H1 (cell line): ENCODE results near the gene CUEDC1. TPM values are rescaled to one million over a fixed set of nuclear protein-coding genes. Genes with fewer than 3 reads are reported as not detected.

Source experiments
- CTCF ChIA-PET: fragments of 300-600 bp; sonication (Branson Sonifier 250); formaldehyde crosslinking; loops from one replicate; lab custom pipeline; 2021; ENCODE audit not compliant: partially characterized antibody; lab: Charles Lee
- POLR2A ChIA-PET: fragments of 300-600 bp; sonication (Branson Sonifier 250); formaldehyde crosslinking; loops from one replicate; lab custom pipeline; 2021; ENCODE audit warnings: inconsistent platforms; ENCODE audit not compliant: partially characterized antibody; lab: Charles Lee
- DNase-seq, 2 experiments: peaks; one replicate each; pipeline versions ENCODE4 v3.0.0 to v3.0.0-alpha.2; 2010 to 2022; ENCODE audit warnings: low spot score in 2 of 2, low read depth in 1 of 2, mixed read lengths in 1 of 2
- FAIRE-seq: peaks from 2 replicates; lab custom pipeline; 2011; peaks lifted over from hg19 to GRCh38; lab: Jason Lieb, UNC
- H2AFZ ChIP-seq: 2 replicates; pipeline ENCODE4 v1.8.1; 2012; ENCODE audit warnings: low read length, inconsistent platforms
- H2AK5ac ChIP-seq: 2 replicates; pipeline ENCODE4 v1.6.1; 2013; ENCODE audit warnings: low read depth, low read length
- H2BK120ac ChIP-seq: replicated peaks from 2 replicates; pipeline ENCODE3; 2013; ENCODE audit warnings: low read depth, low read length, inconsistent platforms
- H2BK12ac ChIP-seq: 2 replicates; pipeline ENCODE4 v1.6.1; 2013; ENCODE audit warnings: low read depth, low read length
- H2BK15ac ChIP-seq: 2 replicates; pipeline ENCODE4 v1.6.1; 2013; ENCODE audit warnings: low read length
- H2BK20ac ChIP-seq: 2 replicates; pipeline ENCODE4 v1.6.1; 2013; ENCODE audit warnings: low read length
- H2BK5ac ChIP-seq: 2 replicates; pipeline ENCODE4 v1.6.1; 2013; ENCODE audit warnings: low read depth, low read length
- H3K14ac ChIP-seq: 2 replicates; pipeline ENCODE4 v1.6.1; 2013; ENCODE audit warnings: inconsistent platforms; ENCODE audit not compliant: insufficient read length
- H3K18ac ChIP-seq: 2 replicates; pipeline ENCODE4 v1.6.1; 2013; ENCODE audit warnings: low read length; ENCODE audit errors: extremely low read depth
- H3K23ac ChIP-seq: 2 replicates; pipeline ENCODE4 v1.6.1; 2013; ENCODE audit warnings: inconsistent platforms; ENCODE audit not compliant: insufficient read length
- H3K23me2 ChIP-seq: 2 replicates; pipeline ENCODE4 v1.6.1; 2013; ENCODE audit warnings: low read depth, low read length
- H3K27ac ChIP-seq: 2 replicates; pipeline ENCODE4 v1.6.1; 2011; ENCODE audit warnings: low read depth, low read length, inconsistent platforms
- H3K27me3 ChIP-seq, 4 experiments: replicated peaks in 1 of 4; 1 replicate in 1 of 4; 2 replicates in 3 of 4; pipeline versions ENCODE4 v1.6.1 to v1.8.1; 2011 to 2013; ENCODE audit warnings: low read length in 3 of 4, mild to moderate bottlenecking in 3 of 4, inconsistent platforms in 2 of 4, mixed read lengths in 2 of 4, moderate library complexity in 1 of 4; ENCODE audit not compliant: control insufficient read depth in 3 of 4, insufficient read depth in 3 of 4; ENCODE audit errors: extremely low read depth in 1 of 4
- H3K36me3 ChIP-seq, 4 experiments: 2 replicates each; pipeline versions ENCODE4 v1.6.1 to v1.8.1; 2011 to 2013; ENCODE audit warnings: mild to moderate bottlenecking in 4 of 4, low read length in 3 of 4, moderate library complexity in 2 of 4, control low read depth in 1 of 4, inconsistent platforms in 1 of 4; ENCODE audit not compliant: insufficient read depth in 4 of 4, control insufficient read depth in 2 of 4
- H3K4ac ChIP-seq: replicated peaks from 2 replicates; pipeline ENCODE3; 2013; ENCODE audit warnings: low read length, low read depth, mixed read lengths, inconsistent platforms; ENCODE audit not compliant: insufficient read length
- H3K4me1 ChIP-seq, 4 experiments: replicated peaks in 1 of 4; 1 replicate in 1 of 4; 2 replicates in 3 of 4; pipeline versions ENCODE4 v1.6.1 to v1.8.1; 2011 to 2013; ENCODE audit warnings: low read length in 3 of 4, inconsistent platforms in 2 of 4, mixed read lengths in 1 of 4; ENCODE audit not compliant: insufficient read depth in 4 of 4, control insufficient read depth in 3 of 4
- H3K4me2 ChIP-seq, 2 experiments: 2 replicates each; pipeline versions ENCODE4 v1.6.1 to v1.8.1; 2011 to 2013; ENCODE audit warnings: low read depth in 2 of 2, low read length in 2 of 2, control low read depth in 1 of 2, inconsistent platforms in 1 of 2, mild to moderate bottlenecking in 1 of 2; ENCODE audit not compliant: insufficient read depth in 1 of 2
- H3K4me3 ChIP-seq, 4 experiments: fragments of 200-600, 300-600 bp in 1 of 4; sonication (generic), shearing (Covaris generic), sonication (Bioruptor Twin) in 1 of 4; 2 replicates each; pipeline versions ENCODE4 v1.5.1 to v1.8.1; 2011 to 2016; ENCODE audit warnings: low read length in 4 of 4, low read depth in 3 of 4, control low read depth in 2 of 4, inconsistent platforms in 2 of 4, mild to moderate bottlenecking in 2 of 4, mixed read lengths in 1 of 4, moderate library complexity in 1 of 4; ENCODE audit not compliant: insufficient read depth in 2 of 4; ENCODE audit errors: extremely low read depth in 1 of 4
- H3K56ac ChIP-seq: replicated peaks from 2 replicates; pipeline ENCODE3; 2013; ENCODE audit warnings: low read depth, mild to moderate bottlenecking, mixed read lengths, low read length, inconsistent platforms; ENCODE audit not compliant: insufficient read length
- H3K79me1 ChIP-seq: 2 replicates; pipeline ENCODE4 v1.6.1; 2013; ENCODE audit warnings: low read depth, low read length, control low read depth
- H3K79me2 ChIP-seq, 2 experiments: 2 replicates each; pipeline versions ENCODE4 v1.6.1 to v1.8.1; 2012 to 2013; ENCODE audit warnings: low read length in 2 of 2, mild to moderate bottlenecking in 2 of 2, inconsistent platforms in 1 of 2; ENCODE audit not compliant: insufficient read depth in 2 of 2, control insufficient read depth in 1 of 2
- H3K9ac ChIP-seq, 4 experiments: replicated peaks in 1 of 4; 1 replicate in 1 of 4; 2 replicates in 3 of 4; pipeline versions ENCODE4 v1.6.1 to v1.8.1; 2011 to 2013; ENCODE audit warnings: low read depth in 3 of 4, low read length in 3 of 4, control low read depth in 2 of 4, mild to moderate bottlenecking in 2 of 4, moderate library complexity in 2 of 4, inconsistent platforms in 1 of 4; ENCODE audit errors: extremely low read depth in 1 of 4
- H3K9me3 ChIP-seq, 2 experiments: 2 replicates each; pipeline versions ENCODE4 v1.6.1 to v1.8.1; 2012 to 2013; ENCODE audit warnings: mild to moderate bottlenecking in 2 of 2, moderate library complexity in 2 of 2, control low read depth in 1 of 2, inconsistent platforms in 1 of 2, low read depth in 1 of 2, low read length in 1 of 2, mixed read lengths in 1 of 2; ENCODE audit not compliant: insufficient read depth in 2 of 2
- H4K20me1 ChIP-seq, 2 experiments: replicated peaks in 1 of 2; 2 replicates each; pipeline versions ENCODE3 to v1.8.1; 2011 to 2013; ENCODE audit warnings: inconsistent platforms in 2 of 2, low read length in 2 of 2, mild to moderate bottlenecking in 1 of 2; ENCODE audit not compliant: insufficient read depth in 2 of 2, control insufficient read depth in 1 of 2
- H4K5ac ChIP-seq: 2 replicates; pipeline ENCODE4 v1.6.1; 2013; ENCODE audit warnings: low read length, low read depth, mixed read lengths, inconsistent platforms; ENCODE audit not compliant: insufficient read length
- H4K8ac ChIP-seq: 2 replicates; pipeline ENCODE4 v1.8.0; 2013; ENCODE audit warnings: mild to moderate bottlenecking, moderate library complexity, low read length, inconsistent platforms; ENCODE audit not compliant: insufficient read depth; ENCODE audit errors: extremely low read depth
- H4K91ac ChIP-seq: replicated peaks from 2 replicates; pipeline ENCODE3; 2013; ENCODE audit warnings: low read length, mixed read lengths, inconsistent platforms; ENCODE audit not compliant: insufficient read length
- CHD2 ChIP-seq: IDR thresholded peaks from 2 replicates; pipeline ENCODE4 v1.6.1; 2012; ENCODE audit warnings: low read length, improper control_type of control experiment
- KDM5A ChIP-seq: fragments of 200-600 bp; IDR thresholded peaks from 2 replicates; pipeline ENCODE4 v1.7.1; 2012; ENCODE audit warnings: mild to moderate bottlenecking, low read length, inconsistent platforms, mixed read lengths
- WGBS, 2 experiments: shearing (Covaris generic) in 1 of 2; methylation state at CpG; one replicate each; pipeline versions ENCODE4 v1.1.6 to v1.1.7; 2013 to 2015; ENCODE audit warnings: low lambda C conversion rate in 2 of 2, mixed read lengths in 2 of 2, inconsistent platforms in 1 of 2, low coverage in 1 of 2, missing lambda C conversion rate in 1 of 2; ENCODE audit not compliant: insufficient replicate concordance in 2 of 2, insufficient coverage in 1 of 2, insufficient read length in 1 of 2; ENCODE audit errors: extremely low coverage in 1 of 2, missing lambda C conversion rate in 1 of 2; 5-methylcytosine and 5-hydroxymethylcytosine counted together
- polyA plus RNA-seq, 7 experiments: library from polyadenylated mRNA; depleted of rRNA in 3 of 7; stranded (reverse) in 5 of 7; unstranded in 2 of 7; fragments of >200 nt in 5 of 7; fragments of 200-250 nt in 2 of 7; gene quantifications; 1 replicate in 5 of 7; 2 replicates in 1 of 7; 4 replicates in 1 of 7; pipeline versions ENCODE4 v1.2.1 to v1.2.3, GENCODE V29; 2011 to 2013; ENCODE audit warnings: missing spikeins in 2 of 7, mixed read lengths in 2 of 7
- total RNA-seq: library from RNA; stranded (reverse); fragmentation: NEBNext Ultra II Directional; extraction: Animal tissue kit (Norgen Biotek cat#: 25700); gene quantifications from 2 replicates; pipeline ENCODE4 v1.2.1, GENCODE V29; 2021
- TF ChIP-seq, protein P1 (sequence below): IDR thresholded peaks from 2 replicates; pipeline ENCODE4 v1.6.1; 2011; ENCODE audit warnings: low read length, improper control_type of control experiment

The CUEDC1 gene
- total and polyA plus RNA-seq, 2 of the 8 experiments (the other 6 are each of a cell fraction or from before 2014, with no cell fraction given) = 4.0 to 10.7 TPM

DNA sequence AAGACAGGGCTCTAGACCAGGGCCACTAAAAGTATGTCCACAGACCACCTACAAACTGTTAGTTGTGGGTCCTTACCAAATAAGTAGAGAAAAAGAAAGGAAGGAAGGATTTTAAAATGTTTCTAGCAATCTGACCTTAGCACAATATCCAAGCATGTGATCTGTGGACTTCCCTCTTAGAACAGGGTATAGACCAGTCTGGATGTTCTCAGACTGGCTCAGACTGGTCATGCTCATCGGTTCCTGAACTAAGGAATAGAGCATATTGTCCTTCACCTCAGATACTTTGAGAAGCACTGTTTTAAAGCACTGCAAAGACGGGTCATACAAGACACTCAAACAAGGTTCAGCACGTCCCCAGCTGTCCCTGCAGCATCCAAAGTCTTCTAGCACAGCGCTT is 25.8 kb downstream of the CUEDC1 start:
- DNase-seq (no peak), FAIRE-seq (no peak)
- no peak overlapping the region for H4K5ac ChIP-seq
- H3K23me2 ChIP-seq = no peaks in the 10 kb centered on the region
- ChIA-PET CTCF (interaction anchor here (1.6 kb wide), 1 partner anchor 71 kb away, joined by 3 read pairs; no protein-coding TSS in a partner anchor), POLR2A (no interaction called here)
- no peak overlapping the region for H2BK20ac ChIP-seq
- H3K79me1 ChIP-seq = 0 out of 2 replicates have a peak, but pooled peaks cover 2% of the 10 kb centered on the region
- H3K56ac ChIP-seq = no peak overlapping the region
- H3K9me3 ChIP-seq = no peaks in the 10 kb centered on the region
- H2BK12ac ChIP-seq = no peak overlapping the region
- no peak overlapping the region for H4K8ac ChIP-seq
- H2BK120ac ChIP-seq = no peak overlapping the region
- no peaks in the 10 kb centered on the region for H3K36me3 ChIP-seq
- no peak overlapping the region for H2BK15ac ChIP-seq
- no peak overlapping the region for H3K14ac ChIP-seq
- no peak overlapping the region for H3K4ac ChIP-seq
- no peaks in the 10 kb centered on the region for H3K79me2 ChIP-seq
- no peak overlapping the region for H2AFZ ChIP-seq
- 82% methylated on average over 4 of the region's 4 CpGs; no CpG with 5 or more reads in 1 of the 2 experiments for WGBS, 2 experiments
- peaks cover 2 to 9% (median 6%) of the 10 kb centered on the region in 4 experiments for H3K4me1 ChIP-seq
- no peak overlapping the region for H3K4me3 ChIP-seq
- no peak overlapping the region for H2BK5ac ChIP-seq
- H3K27me3 ChIP-seq = peaks cover 0 to 2% (median 0%) of the 10 kb centered on the region in 4 experiments; a peak in 1 of 7 replicates
- H3K4me2 ChIP-seq = no peak overlapping the region
- no peaks in the 10 kb centered on the region for H4K20me1 ChIP-seq
- H3K23ac ChIP-seq = no peak overlapping the region
- H3K9ac ChIP-seq = no peak overlapping the region
- no peak overlapping the region for H3K27ac ChIP-seq
- H2AK5ac ChIP-seq = no peak overlapping the region
- no peak overlapping the region for H3K18ac ChIP-seq
- H4K91ac ChIP-seq = no peak overlapping the region
- TF ChIP-seq KDM5A (no peak), CHD2 (no peak)
- TF ChIP-seq, protein P1, sequence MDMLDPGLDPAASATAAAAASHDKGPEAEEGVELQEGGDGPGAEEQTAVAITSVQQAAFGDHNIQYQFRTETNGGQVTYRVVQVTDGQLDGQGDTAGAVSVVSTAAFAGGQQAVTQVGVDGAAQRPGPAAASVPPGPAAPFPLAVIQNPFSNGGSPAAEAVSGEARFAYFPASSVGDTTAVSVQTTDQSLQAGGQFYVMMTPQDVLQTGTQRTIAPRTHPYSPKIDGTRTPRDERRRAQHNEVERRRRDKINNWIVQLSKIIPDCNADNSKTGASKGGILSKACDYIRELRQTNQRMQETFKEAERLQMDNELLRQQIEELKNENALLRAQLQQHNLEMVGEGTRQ = no peak
